Activated B cell treated with CpG ODN at 0.5 μM for 24 hours (primary cell): ENCODE results near the gene UNC50. TPM values are rescaled to one million over a fixed set of nuclear protein-coding genes. Genes with fewer than 3 reads are reported as not detected.

Source experiments
- ATAC-seq: fragments of 200-7000 bp; cut with Tn5 transposase; one replicate; pipeline ENCODE4 v1.10.0; 2021; ENCODE audit warnings: low read depth, mild to moderate bottlenecking, moderate library complexity
- CTCF ChIA-PET: fragments of 350-600 bp; sonication (Branson Sonifier 250); formaldehyde crosslinking; loops from one replicate; lab custom pipeline; 2021; ENCODE audit warnings: antibody characterized with exemption; lab: Charles Lee
- POLR2A ChIA-PET: fragments of 350-600 bp; sonication (Branson Sonifier 250); formaldehyde crosslinking; loops from one replicate; lab custom pipeline; 2021; ENCODE audit warnings: antibody characterized with exemption; lab: Charles Lee
- DNase-seq: peaks from one replicate; pipeline ENCODE4 v3.0.0; 2022
- H3K27ac Mint-ChIP-seq: one replicate; pipeline ENCODE4 v1.8.0; 2020; ENCODE audit warnings: mixed read lengths
- H3K27me3 Mint-ChIP-seq: one replicate; pipeline ENCODE4 v1.8.0; 2021; ENCODE audit warnings: mixed read lengths
- H3K36me3 Mint-ChIP-seq: one replicate; pipeline ENCODE4 v1.8.0; 2021; ENCODE audit warnings: low read depth, mixed read lengths
- H3K4me1 Mint-ChIP-seq: one replicate; pipeline ENCODE4 v1.8.0; 2021; ENCODE audit warnings: mixed read lengths
- H3K4me3 Mint-ChIP-seq: one replicate; pipeline ENCODE4 v1.8.0; 2020; ENCODE audit warnings: mild to moderate bottlenecking, mixed read lengths
- H3K9me3 Mint-ChIP-seq: one replicate; pipeline ENCODE4 v1.8.0; 2020; ENCODE audit warnings: mixed read lengths
- intact Hi-C: fragments of 100-400 bp; cut with micrococcal nuclease; formaldehyde crosslinking; loops from one replicate; pipeline ENCODE4 v1.15.1; 2024
- total RNA-seq: library from RNA; stranded (reverse); gene quantifications from 2 replicates; pipeline ENCODE4 v1.2.3, GENCODE V29; 2022
- TF ChIP-seq, protein P1 (sequence below): fragments of 200-600 bp; IDR thresholded peaks from one replicate; pipeline ENCODE4 v1.8.0; 2022; ENCODE audit warnings: antibody characterized with exemption, mild to moderate bottlenecking

UNC50 gene
- total RNA-seq, 1 donor from 2014 or later, result 36.3 TPM

DNA sequence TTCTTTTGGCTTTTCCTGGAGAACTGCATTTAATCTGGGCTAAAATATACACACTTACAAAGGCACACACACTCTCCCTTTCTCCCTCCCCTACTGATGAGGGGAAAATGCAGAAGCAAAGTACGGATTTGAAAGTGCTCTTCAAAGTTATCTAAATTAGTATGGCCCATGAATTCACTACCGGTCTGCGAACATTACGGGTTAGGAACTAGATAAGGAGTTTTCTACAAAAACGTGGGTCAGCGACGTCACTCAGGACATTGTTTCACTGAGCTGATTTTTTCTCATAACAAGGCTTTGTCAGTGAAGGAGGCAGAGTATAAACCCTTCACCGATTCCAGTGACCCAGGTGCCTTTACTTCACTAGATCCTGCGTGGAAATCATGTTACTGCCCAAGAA, 47.4 kb upstream of the UNC50 start:
- DNase-seq (no peak), ATAC-seq (no peak)
- no peaks in the 10 kb centered on the region for H3K27me3 Mint-ChIP-seq
- CTCF ChIA-PET, result interaction anchor here (2.0 kb wide), 1 partner anchor 8 kb away, joined by 6 read pairs; no protein-coding TSS in a partner anchor
- peaks cover 25% of the 10 kb centered on the region for H3K36me3 Mint-ChIP-seq
- peaks cover 22% of the 10 kb centered on the region for H3K4me1 Mint-ChIP-seq
- H3K9me3 Mint-ChIP-seq, result no peaks in the 10 kb centered on the region
- no peak overlapping the region for H3K27ac Mint-ChIP-seq
- no peak overlapping the region for H3K4me3 Mint-ChIP-seq
- intact Hi-C loops, result no loop called here
- POLR2A ChIA-PET, result no interaction called here
- TF ChIP-seq, protein P1, sequence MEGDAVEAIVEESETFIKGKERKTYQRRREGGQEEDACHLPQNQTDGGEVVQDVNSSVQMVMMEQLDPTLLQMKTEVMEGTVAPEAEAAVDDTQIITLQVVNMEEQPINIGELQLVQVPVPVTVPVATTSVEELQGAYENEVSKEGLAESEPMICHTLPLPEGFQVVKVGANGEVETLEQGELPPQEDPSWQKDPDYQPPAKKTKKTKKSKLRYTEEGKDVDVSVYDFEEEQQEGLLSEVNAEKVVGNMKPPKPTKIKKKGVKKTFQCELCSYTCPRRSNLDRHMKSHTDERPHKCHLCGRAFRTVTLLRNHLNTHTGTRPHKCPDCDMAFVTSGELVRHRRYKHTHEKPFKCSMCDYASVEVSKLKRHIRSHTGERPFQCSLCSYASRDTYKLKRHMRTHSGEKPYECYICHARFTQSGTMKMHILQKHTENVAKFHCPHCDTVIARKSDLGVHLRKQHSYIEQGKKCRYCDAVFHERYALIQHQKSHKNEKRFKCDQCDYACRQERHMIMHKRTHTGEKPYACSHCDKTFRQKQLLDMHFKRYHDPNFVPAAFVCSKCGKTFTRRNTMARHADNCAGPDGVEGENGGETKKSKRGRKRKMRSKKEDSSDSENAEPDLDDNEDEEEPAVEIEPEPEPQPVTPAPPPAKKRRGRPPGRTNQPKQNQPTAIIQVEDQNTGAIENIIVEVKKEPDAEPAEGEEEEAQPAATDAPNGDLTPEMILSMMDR, result no peak

DNA sequence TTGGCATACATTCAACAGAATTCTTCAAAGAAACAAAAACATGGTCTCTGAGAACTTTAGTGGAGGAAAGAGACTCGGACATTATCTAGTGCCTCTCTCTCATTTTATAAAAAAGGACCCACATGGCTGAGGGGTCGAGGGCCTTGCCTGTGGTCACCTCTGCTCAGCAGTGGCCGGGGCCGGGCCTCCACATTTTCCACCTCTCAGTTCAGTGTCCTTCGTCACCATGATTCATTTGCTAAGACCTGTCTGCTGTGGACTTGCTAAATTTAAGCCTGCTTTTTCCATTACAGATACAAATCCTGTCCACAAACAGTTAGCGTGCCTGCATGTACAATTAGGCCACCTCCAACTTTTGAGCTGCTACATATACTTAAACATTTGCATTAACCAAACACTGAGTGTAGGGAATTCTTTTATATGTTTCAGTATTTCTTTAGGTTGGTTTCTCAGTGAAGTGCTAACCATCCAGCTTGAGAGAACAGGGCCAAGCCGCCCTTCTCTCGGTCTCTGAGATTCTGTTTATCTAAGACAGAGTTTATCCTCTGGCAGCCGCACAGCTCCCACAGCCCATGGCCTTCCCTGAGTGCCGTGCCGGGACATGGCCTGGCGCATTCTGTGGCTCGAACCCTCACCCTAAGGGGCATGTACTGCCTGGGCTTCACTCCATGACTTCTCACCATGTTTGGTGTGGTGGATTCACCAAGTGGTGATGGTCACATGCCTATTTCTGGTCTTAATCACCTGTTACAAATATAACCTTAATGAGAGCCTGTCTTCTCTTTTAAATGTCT, 46.3 kb upstream of the UNC50 start:
- ATAC-seq (no peak), DNase-seq (no peak)
- Mint-ChIP-seq H3K9me3 (no peaks in the 10 kb centered on the region), H3K36me3 (peaks cover 36% of the 10 kb centered on the region), H3K4me3 (no peak overlapping the region), H3K27ac (no peak overlapping the region), H3K4me1 (peaks cover 11% of the 10 kb centered on the region), H3K27me3 (no peaks in the 10 kb centered on the region)
- intact Hi-C loops, result no loop called here
- POLR2A ChIA-PET, result interaction anchor here (0.6 kb wide), 1 partner anchor 620 kb away, joined by 5 read pairs; no protein-coding TSS in a partner anchor
- CTCF ChIA-PET, result no interaction called here
- TF ChIP-seq, protein P1, result no peak

DNA sequence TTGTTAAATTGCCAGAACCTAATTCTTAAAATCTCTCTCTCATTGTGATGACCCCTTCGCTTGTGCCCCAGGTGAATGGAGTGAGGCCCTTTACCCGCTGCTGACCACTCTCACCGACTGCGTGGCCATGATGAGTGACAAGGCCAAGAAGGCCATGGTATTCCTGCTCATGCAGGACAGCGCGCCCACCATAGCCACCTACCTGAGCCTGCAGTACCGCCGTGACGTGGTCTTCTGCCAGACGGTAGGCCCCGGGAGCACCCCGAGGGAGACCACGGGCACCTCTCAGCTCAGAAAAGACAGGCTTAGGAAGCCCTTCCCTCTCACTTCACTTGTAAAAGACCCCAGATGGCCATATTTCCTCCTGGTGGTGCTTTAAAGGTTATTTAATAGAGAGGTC, 45.0 kb upstream of the UNC50 start:
- Mint-ChIP-seq H3K4me3 (no peak overlapping the region), H3K27me3 (no peaks in the 10 kb centered on the region), H3K27ac (no peak overlapping the region), H3K36me3 (peaks cover 44% of the 10 kb centered on the region), H3K4me1 (peaks cover 10% of the 10 kb centered on the region), H3K9me3 (no peaks in the 10 kb centered on the region)
- no peak for ATAC-seq
- no peak for DNase-seq
- intact Hi-C loops, result no loop called here
- ChIA-PET CTCF (no interaction called here), POLR2A (no interaction called here)
- TF ChIP-seq, protein P1, result no peak

DNA sequence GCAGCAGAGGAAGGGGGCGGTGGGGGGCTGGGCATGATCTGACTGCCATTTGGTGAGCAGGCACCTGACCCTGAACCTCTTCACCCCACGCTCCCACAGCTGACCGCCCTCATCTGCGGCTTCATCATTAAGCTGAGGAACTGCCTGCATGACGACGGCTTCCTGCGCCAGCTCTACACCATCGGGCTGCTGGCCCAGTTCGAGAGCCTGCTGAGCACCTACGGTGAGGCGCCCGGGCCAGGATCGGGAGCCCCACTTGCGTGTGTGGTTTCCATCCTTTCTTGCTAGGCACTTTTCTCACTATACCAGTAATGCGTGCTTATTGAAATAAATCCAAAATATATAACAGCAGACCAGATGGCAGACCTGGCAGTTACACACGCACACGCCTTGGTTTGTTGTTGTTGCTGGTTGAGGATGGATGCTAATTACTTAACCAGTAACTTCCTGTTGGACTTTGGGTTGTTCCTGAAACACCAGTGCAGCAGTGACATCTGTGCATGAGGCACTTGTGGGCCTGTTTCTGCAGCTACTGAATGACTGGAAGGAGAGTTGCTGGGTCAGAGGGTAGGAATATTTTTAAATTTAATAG, 43.8 kb upstream of the UNC50 start:
- Mint-ChIP-seq H3K4me3 (no peak overlapping the region), H3K9me3 (no peaks in the 10 kb centered on the region), H3K36me3 (peaks cover 53% of the 10 kb centered on the region), H3K4me1 (peaks cover 5% of the 10 kb centered on the region), H3K27me3 (no peaks in the 10 kb centered on the region), H3K27ac (no peak overlapping the region)
- ChIA-PET POLR2A (interaction anchor here (0.5 kb wide), 1 partner anchor 1767 kb away, joined by 3 read pairs; no protein-coding TSS in a partner anchor), CTCF (no interaction called here)
- intact Hi-C loops, result no loop called here
- ATAC-seq (no peak), DNase-seq (no peak)
- TF ChIP-seq, protein P1, result no peak

DNA sequence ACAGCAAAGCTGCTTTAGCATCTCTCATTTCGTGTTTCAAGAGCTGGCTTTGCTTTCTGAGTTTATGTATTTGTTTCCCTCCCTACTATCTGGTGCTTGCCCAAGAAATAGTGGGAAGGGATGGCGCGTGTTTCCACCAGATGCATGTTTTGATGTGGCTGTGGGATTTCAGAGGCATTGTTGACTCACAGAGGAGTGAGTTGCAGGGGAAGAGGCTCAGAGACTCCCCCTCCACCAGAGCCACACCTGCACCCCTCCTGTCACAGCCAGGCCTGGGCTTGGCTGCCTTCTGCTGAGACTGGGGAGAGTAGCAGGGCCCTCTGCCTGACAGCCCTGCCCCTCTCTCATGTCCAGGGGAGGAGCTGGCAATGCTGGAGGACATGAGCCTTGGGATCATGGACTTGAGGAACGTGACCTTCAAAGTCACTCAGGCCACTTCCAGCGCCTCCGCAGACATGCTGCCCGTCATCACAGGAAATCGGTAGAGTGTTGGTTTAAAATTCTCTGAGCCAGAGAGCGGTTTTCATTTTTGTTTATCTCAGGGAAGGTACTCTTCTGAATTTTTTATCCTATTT, 43.0 kb upstream of the UNC50 start:
- Mint-ChIP-seq H3K36me3 (peaks cover 58% of the 10 kb centered on the region), H3K27ac (no peak overlapping the region), H3K4me3 (no peak overlapping the region), H3K4me1 (no peaks in the 10 kb centered on the region), H3K9me3 (no peaks in the 10 kb centered on the region), H3K27me3 (no peaks in the 10 kb centered on the region)
- no peak for DNase-seq
- TF ChIP-seq, protein P1, result no peak
- no peak for ATAC-seq
- intact Hi-C loops, result no loop called here
- CTCF ChIA-PET, result no interaction called here
- POLR2A ChIA-PET, result no interaction called here
